ENCODE data around the gene KCNIP4. TPM values are rescaled to one million over a fixed set of nuclear protein-coding genes. Genes with fewer than 3 reads are reported as not detected.

Gene KCNIP4
- total and polyA plus RNA-seq, 2 experiments from 2014 or later, result 0.69 to 1.00 TPM

DNA sequence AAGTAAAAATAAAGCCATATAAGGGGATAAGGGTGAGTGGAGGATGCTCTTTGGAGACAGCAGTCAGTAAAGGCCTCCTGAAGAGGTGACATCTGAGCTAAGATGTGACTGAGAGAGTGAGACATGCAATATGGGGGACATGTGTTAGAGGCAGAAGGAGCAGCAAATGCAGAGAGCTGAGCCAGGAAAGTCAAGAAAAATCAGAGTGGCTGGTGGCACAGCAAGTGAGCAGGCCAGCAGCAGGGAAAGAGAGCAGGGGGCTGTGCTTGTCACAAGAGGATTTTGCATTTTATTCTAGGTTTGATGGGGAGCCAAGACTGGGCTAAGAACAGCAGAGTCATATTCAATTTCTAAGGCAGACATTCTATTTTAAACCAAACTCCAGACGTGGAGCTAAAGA lies 394.5 kb downstream of the KCNIP4 start:
- H3K27me3 ChIP-seq, result no peaks in the 10 kb centered on the region
- no peaks in the 10 kb centered on the region for H3K36me3 ChIP-seq (replicated peaks; ENCODE audit: insufficient read depth, low read depth)
- no peak for TF ChIP-seq EZH2phosphoT487 (IDR thresholded peaks at IDR 0.05; ENCODE audit: low read depth, severe bottlenecking, unreplicated experiment)
- no peak for TF ChIP-seq EZH2 (IDR thresholded peaks at IDR 0.05; ENCODE audit: borderline replicate concordance)
- TF ChIP-seq, protein P1, sequence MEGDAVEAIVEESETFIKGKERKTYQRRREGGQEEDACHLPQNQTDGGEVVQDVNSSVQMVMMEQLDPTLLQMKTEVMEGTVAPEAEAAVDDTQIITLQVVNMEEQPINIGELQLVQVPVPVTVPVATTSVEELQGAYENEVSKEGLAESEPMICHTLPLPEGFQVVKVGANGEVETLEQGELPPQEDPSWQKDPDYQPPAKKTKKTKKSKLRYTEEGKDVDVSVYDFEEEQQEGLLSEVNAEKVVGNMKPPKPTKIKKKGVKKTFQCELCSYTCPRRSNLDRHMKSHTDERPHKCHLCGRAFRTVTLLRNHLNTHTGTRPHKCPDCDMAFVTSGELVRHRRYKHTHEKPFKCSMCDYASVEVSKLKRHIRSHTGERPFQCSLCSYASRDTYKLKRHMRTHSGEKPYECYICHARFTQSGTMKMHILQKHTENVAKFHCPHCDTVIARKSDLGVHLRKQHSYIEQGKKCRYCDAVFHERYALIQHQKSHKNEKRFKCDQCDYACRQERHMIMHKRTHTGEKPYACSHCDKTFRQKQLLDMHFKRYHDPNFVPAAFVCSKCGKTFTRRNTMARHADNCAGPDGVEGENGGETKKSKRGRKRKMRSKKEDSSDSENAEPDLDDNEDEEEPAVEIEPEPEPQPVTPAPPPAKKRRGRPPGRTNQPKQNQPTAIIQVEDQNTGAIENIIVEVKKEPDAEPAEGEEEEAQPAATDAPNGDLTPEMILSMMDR (IDR thresholded peaks at IDR 0.05; ENCODE audit: poor library complexity), result no peak
- no peak overlapping the region for H2AFZ ChIP-seq
- no peak overlapping the region for H3K27ac ChIP-seq
- H4K20me1 ChIP-seq (ENCODE audit: insufficient read depth, poor library complexity, severe bottlenecking), result no peaks in the 10 kb centered on the region
- no peaks in the 10 kb centered on the region for H3K79me2 ChIP-seq
- H3K4me1 ChIP-seq (ENCODE audit: insufficient read depth), result peaks cover 6% of the 10 kb centered on the region
- no peak for DNase-seq (ENCODE audit: low spot score)
- H3K4me2 ChIP-seq, result no peak overlapping the region
- no peaks in the 10 kb centered on the region for H3K9me2 ChIP-seq (replicated peaks; ENCODE audit: insufficient read depth)
- H3K9me3 ChIP-seq (ENCODE audit: low read depth), result no peaks in the 10 kb centered on the region
- 52% methylated on average over 1 of the region's 1 CpG for WGBS (ENCODE audit: low lambda C conversion rate, missing lambda C conversion rate)
- no peak overlapping the region for H3K4me3 ChIP-seq

DNA sequence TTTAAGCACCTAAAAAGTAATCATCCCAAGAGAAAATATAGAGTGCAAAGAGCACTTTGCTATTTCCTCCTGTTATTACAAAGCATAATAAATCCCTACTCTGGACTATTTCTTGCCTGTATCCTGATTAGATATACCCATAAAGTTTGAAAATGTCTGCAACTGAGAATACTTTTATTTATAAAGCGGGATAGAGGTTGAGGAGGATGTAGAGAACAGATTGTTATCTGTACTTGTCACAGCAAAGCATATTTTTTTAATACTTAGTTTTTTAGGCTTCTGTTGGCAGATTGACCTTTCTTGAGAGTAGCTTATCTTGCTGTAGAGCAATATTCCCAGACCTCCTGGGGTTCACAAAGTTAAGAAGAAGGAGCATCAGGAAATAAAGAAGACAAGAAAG lies 396.1 kb downstream of the KCNIP4 start:
- H3K27ac ChIP-seq, result no peak overlapping the region
- no peaks in the 10 kb centered on the region for H3K9me2 ChIP-seq (replicated peaks; ENCODE audit: insufficient read depth)
- H3K79me2 ChIP-seq, result no peaks in the 10 kb centered on the region
- H3K27me3 ChIP-seq, result no peaks in the 10 kb centered on the region
- DNase-seq (ENCODE audit: low spot score), result no peak
- H3K9me3 ChIP-seq (ENCODE audit: low read depth), result no peaks in the 10 kb centered on the region
- H3K4me1 ChIP-seq (ENCODE audit: insufficient read depth), result peaks cover 6% of the 10 kb centered on the region
- no peaks in the 10 kb centered on the region for H3K36me3 ChIP-seq (replicated peaks; ENCODE audit: insufficient read depth, low read depth)
- H3K4me3 ChIP-seq, result no peak overlapping the region
- TF ChIP-seq EZH2phosphoT487 (IDR thresholded peaks at IDR 0.05; ENCODE audit: low read depth, severe bottlenecking, unreplicated experiment) (no peak), EZH2 (IDR thresholded peaks at IDR 0.05; ENCODE audit: borderline replicate concordance) (no peak)
- TF ChIP-seq, protein P1 (IDR thresholded peaks at IDR 0.05; ENCODE audit: poor library complexity), result no peak
- no peak overlapping the region for H3K4me2 ChIP-seq
- WGBS (ENCODE audit: low lambda C conversion rate, missing lambda C conversion rate), result 44% methylated on average over 1 of the region's 1 CpG
- no peaks in the 10 kb centered on the region for H4K20me1 ChIP-seq (ENCODE audit: insufficient read depth, poor library complexity, severe bottlenecking)
- H2AFZ ChIP-seq, result no peak overlapping the region

DNA sequence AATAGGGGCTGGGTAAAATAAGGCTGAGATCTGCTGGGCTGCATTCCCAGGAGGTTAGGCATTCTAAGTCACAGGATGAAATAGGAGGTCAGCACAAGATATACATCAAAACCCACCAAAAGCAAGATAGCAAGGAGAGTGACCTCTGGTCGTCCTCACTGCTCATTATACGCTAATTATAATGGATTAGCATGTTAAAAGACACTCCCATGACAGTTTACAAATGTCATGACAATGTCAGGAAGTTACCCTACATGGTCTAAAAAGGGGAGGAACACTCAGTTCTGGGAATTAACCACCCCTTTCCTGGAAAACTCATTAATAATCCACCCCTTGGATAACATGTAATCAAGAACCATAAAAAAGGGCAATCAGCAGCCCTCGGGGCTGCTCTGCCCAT lies 403.6 kb downstream of the KCNIP4 start:
- Histone ChIP-seq H3K27ac (no peak overlapping the region), H3K4me1 (ENCODE audit: insufficient read depth) (no peaks in the 10 kb centered on the region), H2AFZ (no peak overlapping the region), H3K9me2 (replicated peaks; ENCODE audit: insufficient read depth) (no peaks in the 10 kb centered on the region), H3K79me2 (no peaks in the 10 kb centered on the region), H3K4me3 (no peak overlapping the region), H3K9me3 (ENCODE audit: low read depth) (no peaks in the 10 kb centered on the region), H4K20me1 (ENCODE audit: insufficient read depth, poor library complexity, severe bottlenecking) (no peaks in the 10 kb centered on the region), H3K4me2 (no peak overlapping the region), H3K27me3 (no peaks in the 10 kb centered on the region), H3K36me3 (replicated peaks; ENCODE audit: insufficient read depth, low read depth) (no peaks in the 10 kb centered on the region)
- 78% methylated on average over 3 of the region's 3 CpGs for WGBS (ENCODE audit: low lambda C conversion rate, missing lambda C conversion rate)
- DNase-seq (ENCODE audit: low spot score), result no peak
- TF ChIP-seq EZH2phosphoT487 (IDR thresholded peaks at IDR 0.05; ENCODE audit: low read depth, severe bottlenecking, unreplicated experiment), result no peak
- TF ChIP-seq, protein P1 (IDR thresholded peaks at IDR 0.05; ENCODE audit: poor library complexity), result no peak

DNA sequence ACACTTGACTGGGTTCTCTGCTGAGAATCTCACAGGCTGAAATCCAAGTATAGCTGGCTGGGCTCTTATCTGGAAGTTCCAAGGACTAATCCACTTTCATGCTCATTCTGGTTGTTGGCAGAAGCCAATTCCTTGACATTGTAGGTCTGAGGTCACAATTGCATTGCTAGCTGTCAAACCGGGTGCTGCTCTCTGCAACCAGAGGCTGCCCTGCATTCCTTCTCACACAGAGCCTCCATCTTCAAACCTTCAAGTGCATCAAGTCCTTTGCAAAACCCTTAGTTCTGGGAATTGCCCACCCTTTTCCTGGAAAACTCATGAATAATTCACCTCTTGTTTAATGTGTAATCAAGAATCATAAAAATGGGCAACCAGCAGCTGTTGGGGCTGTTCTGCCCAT lies 404.2 kb downstream of the KCNIP4 start:
- Histone ChIP-seq H3K4me3 (no peak overlapping the region), H3K9me3 (ENCODE audit: low read depth) (no peaks in the 10 kb centered on the region), H3K27me3 (no peaks in the 10 kb centered on the region), H3K27ac (no peak overlapping the region), H3K4me1 (ENCODE audit: insufficient read depth) (no peaks in the 10 kb centered on the region), H3K36me3 (replicated peaks; ENCODE audit: insufficient read depth, low read depth) (no peaks in the 10 kb centered on the region), H3K79me2 (no peaks in the 10 kb centered on the region), H3K9me2 (replicated peaks; ENCODE audit: insufficient read depth) (no peaks in the 10 kb centered on the region), H3K4me2 (no peak overlapping the region), H4K20me1 (ENCODE audit: insufficient read depth, poor library complexity, severe bottlenecking) (no peaks in the 10 kb centered on the region), H2AFZ (no peak overlapping the region)
- WGBS (ENCODE audit: low lambda C conversion rate, missing lambda C conversion rate), result 15% methylated on average over 1 of the region's 1 CpG
- DNase-seq (ENCODE audit: low spot score), result peak; percentile 6
- TF ChIP-seq EZH2 (IDR thresholded peaks at IDR 0.05; ENCODE audit: borderline replicate concordance) (no peak), EZH2phosphoT487 (IDR thresholded peaks at IDR 0.05; ENCODE audit: low read depth, severe bottlenecking, unreplicated experiment) (no peak)
- TF ChIP-seq, protein P1 (IDR thresholded peaks at IDR 0.05; ENCODE audit: poor library complexity), result no peak

Data from hepatocyte (in vitro differentiated cells).